Mucosa of descending colon (tissue), 3 donors: Measurements from ENCODE around the gene CCDC12. TPM values are rescaled to one million over a fixed set of nuclear protein-coding genes. Genes with fewer than 3 reads are reported as not detected.
A peak's percentile ranks its signal among the peaks of the same experiment; 100 is the strongest.

Experiments
- ATAC-seq: fragments of 200-7000 bp; cut with Tn5 transposase; one replicate; pipeline ENCODE4 v1.9.1; 2020; ENCODE audit warnings: mild to moderate bottlenecking, moderate library complexity
- DNase-seq, 3 donors: peaks; one replicate each; pipeline ENCODE4 v3.0.0-alpha.2; 2020
- H3K36me3 ChIP-seq: fragments of 200-600 bp; one replicate; pipeline ENCODE4 v1.8.0; 2021; ENCODE audit warnings: low read depth, mild to moderate bottlenecking
- H3K4me1 ChIP-seq: fragments of 200-600 bp; one replicate; pipeline ENCODE4 v1.8.0; 2021; ENCODE audit warnings: low read depth, mild to moderate bottlenecking
- H3K4me3 ChIP-seq: fragments of 200-600 bp; one replicate; pipeline ENCODE4 v1.8.0; 2021; ENCODE audit warnings: mild to moderate bottlenecking
- H3K9me3 ChIP-seq: fragments of 200-600 bp; one replicate; pipeline ENCODE4 v1.8.0; 2021; ENCODE audit warnings: mild to moderate bottlenecking
- CTCF ChIP-seq: fragments of 200-600 bp; IDR thresholded peaks from one replicate; pipeline ENCODE4 v1.8.0; 2022; ENCODE audit warnings: antibody characterized with exemption, mild to moderate bottlenecking
- intact Hi-C, 2 donors: fragments of 100-400 bp; cut with DNase I in 1 of 2; cut with micrococcal nuclease in 1 of 2; formaldehyde crosslinking; loops; one replicate each; pipeline versions ENCODE4 v1.11.0 to v1.11.1; 2022; cut with DNase I, micrococcal nuclease
- total RNA-seq, 3 donors: library from RNA; stranded (reverse); fragmentation: NEBNext Ultra II Directional in 2 of 3; extraction: Animal tissue kit (Norgen Biotek cat#: 25700) in 2 of 3; gene quantifications; one replicate each; pipeline versions ENCODE4 v1.2.1 to v1.2.4, GENCODE V29; 2021 to 2023
- donor health status: DM: no; HTN: no; CAD: no; lungs with moderate emphysema.
- donor health status: DM: no; HTN: no; CAD: no.
- donor health status: DM: no; HTN: yes; CAD: no.

Gene CCDC12
- total RNA-seq, 3 donors from 2014 or later: 40.7 to 59.2 (median 45.0) TPM

DNA sequence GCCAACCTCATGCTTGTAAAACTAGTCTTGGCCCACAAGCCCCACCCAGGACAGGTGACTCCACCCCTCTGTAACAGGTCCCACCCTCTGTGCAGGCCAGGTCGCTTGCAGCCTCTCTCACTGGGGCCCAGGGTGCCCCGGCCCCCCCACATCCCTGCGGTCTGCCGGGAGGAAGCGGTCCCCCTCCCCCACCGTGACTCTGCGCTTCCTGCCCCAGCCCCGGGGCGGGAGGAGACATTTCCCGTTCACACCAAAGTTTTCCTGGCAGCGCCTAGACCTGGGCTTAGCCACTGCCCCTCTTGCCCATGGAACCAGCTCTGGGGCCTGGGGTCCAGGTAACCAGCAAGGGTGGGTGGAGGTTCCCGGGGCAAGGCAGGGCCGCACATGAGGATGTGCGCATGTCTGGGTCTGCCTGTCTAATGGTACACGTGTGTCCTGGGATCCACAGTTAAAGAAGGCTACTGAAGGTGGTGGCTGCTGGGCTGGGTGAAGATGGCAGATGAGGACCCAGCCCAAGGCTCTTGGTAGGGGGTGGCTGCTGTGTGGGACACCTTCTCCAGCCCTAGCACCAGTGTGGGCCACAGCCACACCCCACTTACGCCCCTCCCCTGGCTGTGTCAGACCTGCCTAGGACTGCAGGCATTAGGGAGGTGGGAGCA, 11.3 kb upstream of the CCDC12 start:
- peak; percentile 83 to 94 (median 85) for DNase-seq
- intact Hi-C loops: no loop called here
- no peaks in the 10 kb centered on the region for H3K9me3 ChIP-seq
- H3K36me3 ChIP-seq: no peaks in the 10 kb centered on the region
- H3K4me3 ChIP-seq: no peak overlapping the region
- peaks cover 26% of the 10 kb centered on the region for H3K4me1 ChIP-seq
- TF ChIP-seq CTCF: no peak
- peak; percentile 88 for ATAC-seq

DNA sequence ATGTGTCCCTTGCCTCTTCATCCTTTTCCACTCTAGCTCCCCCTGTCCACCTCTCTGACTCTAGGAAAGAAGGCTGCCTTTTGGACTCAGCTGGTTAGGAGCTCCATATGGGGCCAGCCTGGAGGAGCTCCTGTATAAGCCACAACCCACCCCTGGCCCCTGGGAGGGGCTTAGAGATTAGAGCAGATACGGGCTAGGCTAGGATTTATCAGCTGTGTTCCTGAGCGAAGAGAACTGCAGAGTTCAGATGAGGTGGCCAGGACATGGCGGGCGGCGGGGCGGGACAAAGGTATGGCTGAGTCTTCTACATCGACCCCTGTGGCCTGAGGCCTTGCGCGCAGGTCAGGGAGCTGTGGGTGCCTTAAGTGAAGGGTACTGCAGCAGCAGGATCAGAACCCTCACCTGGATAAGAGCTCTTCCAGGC, 10.8 kb upstream of the CCDC12 start:
- TF ChIP-seq CTCF: no peak
- H3K36me3 ChIP-seq: no peaks in the 10 kb centered on the region
- H3K4me1 ChIP-seq: peaks cover 31% of the 10 kb centered on the region
- intact Hi-C loops: no loop called here
- ATAC-seq (peak; percentile 9), DNase-seq (peak in 1 of 3 donors; percentile 46)
- no peaks in the 10 kb centered on the region for H3K9me3 ChIP-seq
- no peak overlapping the region for H3K4me3 ChIP-seq

DNA sequence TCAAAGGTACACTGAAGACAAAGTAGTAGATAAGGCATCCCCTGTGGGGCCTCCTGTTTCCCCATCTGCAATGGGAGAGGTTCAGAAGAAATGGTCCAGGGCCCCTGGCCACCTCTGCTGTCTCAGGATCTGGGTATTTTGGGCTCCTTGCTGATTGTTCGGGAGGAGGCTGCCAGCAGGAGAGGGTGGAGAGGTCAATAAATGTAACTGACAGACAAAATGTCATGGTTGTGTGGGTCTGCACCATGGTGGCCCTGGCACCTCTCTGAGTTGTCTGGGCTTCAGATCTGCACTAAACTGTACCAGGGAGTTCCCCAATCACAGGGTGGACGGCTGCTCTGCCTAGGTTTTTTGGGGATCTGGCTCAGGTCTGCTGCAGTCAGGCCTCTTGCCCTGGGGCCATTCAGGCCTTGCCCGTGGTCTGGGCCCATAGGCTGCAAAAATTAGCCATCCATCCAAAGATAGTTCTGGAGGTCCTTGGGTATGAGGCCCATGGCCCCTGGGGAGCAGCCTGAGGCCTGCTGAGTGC, 10.3 kb upstream of the CCDC12 start:
- H3K4me3 ChIP-seq: no peak overlapping the region
- no peak for TF ChIP-seq CTCF
- no peak for ATAC-seq
- no peak for DNase-seq
- intact Hi-C loops: no loop called here
- no peaks in the 10 kb centered on the region for H3K36me3 ChIP-seq
- H3K9me3 ChIP-seq: no peaks in the 10 kb centered on the region
- peaks cover 36% of the 10 kb centered on the region for H3K4me1 ChIP-seq

DNA sequence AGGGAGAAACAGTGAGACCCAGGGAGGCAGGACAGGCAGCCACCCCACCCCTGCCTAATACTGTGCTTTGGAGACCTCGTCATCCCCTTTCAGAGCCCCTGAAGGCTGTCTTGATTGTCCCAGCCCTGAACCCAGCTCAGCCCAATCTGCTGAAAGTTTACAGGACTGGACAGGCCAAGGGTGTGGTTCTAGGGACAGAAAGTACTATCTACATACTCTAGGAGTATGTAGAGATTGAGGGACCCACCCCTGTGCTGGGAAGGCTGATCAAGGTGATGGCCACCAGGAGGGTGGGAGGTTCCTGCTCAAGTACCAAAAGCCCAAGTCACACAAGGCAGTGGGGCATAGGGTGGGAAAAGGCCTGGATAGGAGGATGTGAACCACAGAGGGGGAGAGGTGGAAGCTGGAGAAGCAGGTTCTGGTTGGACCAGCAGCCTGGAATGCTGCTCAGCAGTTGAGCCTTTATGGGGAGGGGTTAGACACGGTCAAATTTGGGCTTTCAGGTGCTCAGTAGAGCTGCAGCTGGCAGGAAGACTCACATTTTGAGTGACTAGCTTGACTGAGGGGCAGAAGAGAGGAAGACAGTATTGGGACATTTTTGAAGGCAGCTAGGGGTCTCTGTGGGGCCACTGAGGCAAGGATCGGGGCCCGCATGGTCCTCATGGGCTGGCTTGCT, 9.6 kb upstream of the CCDC12 start:
- no peaks in the 10 kb centered on the region for H3K9me3 ChIP-seq
- peak; percentile 19 for ATAC-seq
- H3K36me3 ChIP-seq: no peaks in the 10 kb centered on the region
- intact Hi-C loops: no loop called here
- peaks cover 42% of the 10 kb centered on the region for H3K4me1 ChIP-seq
- H3K4me3 ChIP-seq: no peak overlapping the region
- DNase-seq: no peak
- TF ChIP-seq CTCF: no peak

DNA sequence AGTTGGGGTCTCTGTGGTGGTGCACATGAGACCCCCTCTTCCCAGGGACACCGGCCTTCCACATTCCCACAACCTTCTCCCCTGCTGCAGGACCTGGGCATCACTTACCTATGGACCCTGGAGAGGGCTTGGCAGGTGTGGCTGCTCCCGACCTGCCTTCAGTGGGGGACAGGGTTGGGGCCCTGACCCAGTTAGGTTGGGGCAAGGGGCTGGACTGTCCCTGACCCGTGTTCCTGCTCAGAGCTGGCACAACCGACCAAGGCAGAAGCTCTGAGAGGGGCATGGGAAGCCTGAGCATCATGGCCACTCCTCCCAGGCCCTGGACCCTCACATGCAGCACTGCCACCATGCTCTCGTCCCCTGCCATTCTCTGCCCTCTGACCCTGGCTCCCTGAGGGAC, 9.0 kb upstream of the CCDC12 start:
- H3K4me1 ChIP-seq: peaks cover 45% of the 10 kb centered on the region
- no peak overlapping the region for H3K4me3 ChIP-seq
- no peak for ATAC-seq
- H3K9me3 ChIP-seq: no peaks in the 10 kb centered on the region
- H3K36me3 ChIP-seq: no peaks in the 10 kb centered on the region
- no peak for TF ChIP-seq CTCF
- peak in 1 of 3 donors; percentile 54 for DNase-seq
- intact Hi-C loops: no loop called here
